Endothelial cell of umbilical vein (primary cell): ENCODE results near the gene PTPRQ. TPM values are rescaled to one million over a fixed set of nuclear protein-coding genes. Genes with fewer than 3 reads are reported as not detected.

Experiments
- BruUV-seq: library from RNA; stranded (reverse); fragments of 400-500 nt; replicated peaks from 2 replicates; lab custom pipeline; 2021; lab: Mats Ljungman, UMichigan
- CTCF ChIA-PET: fragments of 300-600, 350-600 bp; sonication (Branson Sonifier 250); formaldehyde crosslinking; loops from one replicate; lab custom pipeline; 2021; ENCODE audit warnings: antibody characterized with exemption, inconsistent platforms; lab: Charles Lee
- POLR2A ChIA-PET: fragments of 300-600, 350-600 bp; sonication (Branson Sonifier 250); formaldehyde crosslinking; loops from one replicate; lab custom pipeline; 2021; ENCODE audit warnings: antibody characterized with exemption, inconsistent platforms; lab: Charles Lee
- DNase-seq: peaks from one replicate; pipeline ENCODE4 v3.0.0-alpha.2; 2011; ENCODE audit warnings: low read depth, low spot score
- FAIRE-seq: peaks from 2 replicates; lab custom pipeline; 2011; peaks lifted over from hg19 to GRCh38; lab: Jason Lieb, UNC
- H2AFZ ChIP-seq: 2 replicates; pipeline ENCODE4 v1.6.0; 2012; ENCODE audit warnings: low read depth, low read length, control low read depth, inconsistent platforms
- H3K27ac ChIP-seq: 2 replicates; pipeline ENCODE4 v1.5.1; 2011; ENCODE audit warnings: low read depth, mild to moderate bottlenecking, control low read depth, low read length, moderate library complexity; ENCODE audit not compliant: insufficient read depth
- H3K27me3 ChIP-seq, 2 experiments: 2 replicates each; pipeline versions ENCODE4 v1.6.0 to v1.6.1; 2011; ENCODE audit warnings: low read length in 2 of 2, mixed read lengths in 1 of 2; ENCODE audit not compliant: control insufficient read depth in 2 of 2, insufficient read depth in 2 of 2
- H3K36me3 ChIP-seq, 2 experiments: 2 replicates in 1 of 2; 3 replicates in 1 of 2; pipeline ENCODE4 v1.5.1; 2011; ENCODE audit warnings: low read length in 2 of 2, mild to moderate bottlenecking in 1 of 2, moderate library complexity in 1 of 2; ENCODE audit not compliant: control insufficient read depth in 2 of 2, insufficient read depth in 2 of 2; ENCODE audit errors: extremely low read depth in 1 of 2
- H3K4me1 ChIP-seq: 3 replicates; pipeline ENCODE4 v1.5.1; 2011; ENCODE audit warnings: mild to moderate bottlenecking, low read length; ENCODE audit not compliant: control insufficient read depth, insufficient read depth; ENCODE audit errors: extremely low read depth
- H3K4me2 ChIP-seq: 2 replicates; pipeline ENCODE4 v1.6.1; 2011; ENCODE audit warnings: low read length, control low read depth, mixed read lengths; ENCODE audit not compliant: insufficient read depth
- H3K4me3 ChIP-seq, 3 experiments: fragments of 200-600 bp in 1 of 3; sonication (generic), shearing (Covaris generic) in 1 of 3; replicated peaks in 1 of 3; 2 replicates each; pipeline ENCODE4 v1.5.1; 2011 to 2016; ENCODE audit warnings: control low read depth in 3 of 3, low read length in 3 of 3, mild to moderate bottlenecking in 2 of 3, inconsistent platforms in 1 of 3, low read depth in 1 of 3, moderate library complexity in 1 of 3; ENCODE audit not compliant: insufficient read depth in 1 of 3
- H3K79me2 ChIP-seq: 2 replicates; pipeline ENCODE4 v1.6.0; 2012; ENCODE audit warnings: low read length, inconsistent platforms; ENCODE audit not compliant: control insufficient read depth, insufficient read depth
- H3K9ac ChIP-seq: replicated peaks from 2 replicates; pipeline ENCODE3; 2011; ENCODE audit warnings: low read length, control low read depth; ENCODE audit not compliant: insufficient read depth; ENCODE audit errors: extremely low read depth
- H3K9me1 ChIP-seq: replicated peaks from 3 replicates; pipeline ENCODE4 v1.6.0; 2011; ENCODE audit warnings: mild to moderate bottlenecking, low read length; ENCODE audit not compliant: control insufficient read depth, insufficient read depth; ENCODE audit errors: extremely low read depth
- H3K9me3 ChIP-seq: replicated peaks from 2 replicates; pipeline ENCODE4 v1.5.1; 2012; ENCODE audit warnings: low read length, inconsistent platforms; ENCODE audit not compliant: control insufficient read depth, insufficient read depth
- H4K20me1 ChIP-seq: replicated peaks from 2 replicates; pipeline ENCODE3; 2011; ENCODE audit warnings: mild to moderate bottlenecking, low read length; ENCODE audit not compliant: control insufficient read depth, insufficient read depth; ENCODE audit errors: extremely low read depth
- CTCF ChIP-seq, 2 donors: IDR thresholded peaks; 1 replicate in 1 of 2; 2 replicates in 1 of 2; pipeline ENCODE4 v1.5.1; 2011; ENCODE audit warnings: low read length in 2 of 2, mild to moderate bottlenecking in 2 of 2, moderate library complexity in 2 of 2, control low read depth in 1 of 2, inconsistent platforms in 1 of 2, low read depth in 1 of 2; ENCODE audit not compliant: insufficient read depth in 1 of 2; ENCODE audit errors: extremely low read depth in 1 of 2
- EZH2 ChIP-seq: IDR thresholded peaks from 2 replicates; pipeline ENCODE4 v1.6.1; 2012; ENCODE audit warnings: borderline replicate concordance, low read depth, mild to moderate bottlenecking, moderate library complexity, low read length, inconsistent platforms; ENCODE audit not compliant: severe bottlenecking
- FOS ChIP-seq: IDR thresholded peaks from 2 replicates; pipeline ENCODE4 v1.6.1; 2011; ENCODE audit warnings: mild to moderate bottlenecking, low read length, moderate library complexity, borderline replicate concordance; ENCODE audit not compliant: insufficient read depth
- GATA2 ChIP-seq: IDR thresholded peaks from 2 replicates; pipeline ENCODE4 v1.7.0; 2011; ENCODE audit warnings: low read depth, mild to moderate bottlenecking, moderate library complexity, mixed read lengths, low read length; ENCODE audit not compliant: insufficient read length, insufficient read depth
- JUN ChIP-seq: IDR thresholded peaks from 2 replicates; pipeline ENCODE4 v1.6.1; 2011; ENCODE audit warnings: borderline replicate concordance, low read depth; ENCODE audit not compliant: insufficient read length, insufficient read depth
- MAX ChIP-seq: IDR thresholded peaks from 2 replicates; pipeline ENCODE4 v1.6.1; 2011; ENCODE audit not compliant: insufficient read depth, insufficient read length
- MYC ChIP-seq: IDR thresholded peaks from one replicate; pipeline ENCODE4 v1.6.1; 2011; ENCODE audit warnings: mild to moderate bottlenecking, low read depth, low read length
- POLR2A ChIP-seq: IDR thresholded peaks from 2 replicates; pipeline ENCODE4 v1.6.1; 2012; ENCODE audit warnings: low read depth, mild to moderate bottlenecking, control low read depth, low read length
- POLR2AphosphoS5 ChIP-seq: IDR thresholded peaks from 2 replicates; pipeline ENCODE4 v1.6.1; 2012; ENCODE audit warnings: low read depth, mild to moderate bottlenecking, control low read depth, low read length, moderate library complexity; ENCODE audit not compliant: insufficient read depth
- dilution Hi-C: fragments of 300-500 bp; cut with MboI; formaldehyde crosslinking; loops from one replicate; pipeline ENCODE4 v1.15.0; 2019; ENCODE audit warnings: low sequenced_read_pairs; ENCODE audit not compliant: extremely low pct_ligation_motif_present
- intact Hi-C: fragments of 100-400 bp; cut with micrococcal nuclease; formaldehyde crosslinking; loops from one replicate; pipeline ENCODE4 v1.10.0; 2022
- polyA plus RNA-seq, 4 experiments: library from polyadenylated mRNA; depleted of rRNA in 3 of 4; stranded (reverse) in 3 of 4; unstranded in 1 of 4; fragments of >200 nt; gene quantifications; 2 replicates each; pipeline versions ENCODE4 v1.2.1 to v1.2.3, GENCODE V29; 2011 to 2012; ENCODE audit warnings: missing spikeins in 1 of 4
- total RNA-seq: library from RNA; stranded (reverse); gene quantifications from 2 replicates; pipeline ENCODE4 v1.2.3, GENCODE V29; 2021

The PTPRQ gene
- total and polyA plus RNA-seq, 2 donors (not counting 3 experiments of a cell fraction or from before 2014, with no cell fraction given): not detected

- TF ChIP-seq CTCF (IDR thresholded peaks at IDR 0.05; ENCODE audit: extremely low read depth in 1 of 2, insufficient read depth in 1 of 2, low read depth in 1 of 2, low read length in 2 of 2) (peak in 1 of 2 donors; percentile 23), EZH2 (no peak)
- FAIRE-seq: peak; percentile 24
- intact Hi-C loops (loop anchor here (1.0 kb wide), 2 partner anchors 125 to 186 kb away; no protein-coding TSS in a partner anchor), dilution Hi-C loops (no loop called here)
- Histone ChIP-seq H3K79me2 (no peaks in the 10 kb centered on the region), H3K9me1 (no peaks in the 10 kb centered on the region), H3K4me3 (no peak overlapping the region), H4K20me1 (no peaks in the 10 kb centered on the region), H3K4me1 (no peaks in the 10 kb centered on the region), H3K36me3 (no peaks in the 10 kb centered on the region), H3K27me3 (no peaks in the 10 kb centered on the region), H3K9me3 (no peaks in the 10 kb centered on the region), H3K9ac (no peak overlapping the region), H3K27ac (no peak overlapping the region), H3K4me2 (no peak overlapping the region), H2AFZ (peak overlapping the region; percentile 51)
- POLR2A ChIA-PET: no interaction called here
- BruUV-seq: no TSS peak
- peak; percentile 55 for DNase-seq
- CTCF ChIA-PET: interaction anchor here (0.7 to 3.2 kb wide), 13 partner anchors 10 to 403 kb away, joined by 3 to 14 read pairs (median 5); no protein-coding TSS in a partner anchor
Measured at GRCh38 chr12:80598004-80598606, 154.1 kb downstream of the PTPRQ start.

- Histone ChIP-seq H3K9me3 (no peaks in the 10 kb centered on the region), H3K9ac (no peak overlapping the region), H2AFZ (no peak overlapping the region), H3K27me3 (no peaks in the 10 kb centered on the region), H3K4me3 (no peak overlapping the region), H3K4me2 (no peak overlapping the region), H3K4me1 (no peaks in the 10 kb centered on the region), H3K36me3 (no peaks in the 10 kb centered on the region), H3K27ac (no peak overlapping the region), H4K20me1 (no peaks in the 10 kb centered on the region), H3K79me2 (no peaks in the 10 kb centered on the region), H3K9me1 (no peaks in the 10 kb centered on the region)
- dilution Hi-C loops: no loop called here
- CTCF ChIA-PET: interaction anchor here (1.1 to 1.5 kb wide), 3 partner anchors 129 to 407 kb away, joined by 3 to 5 read pairs (median 3); no protein-coding TSS in a partner anchor
- intact Hi-C loops: no loop called here
- POLR2A ChIA-PET: no interaction called here
- TF ChIP-seq POLR2AphosphoS5 (no peak), MYC (no peak), POLR2A (no peak), CTCF (IDR thresholded peaks at IDR 0.05; ENCODE audit: extremely low read depth in 1 of 2, insufficient read depth in 1 of 2, low read depth in 1 of 2, low read length in 2 of 2) (no peak), FOS (no peak), JUN (no peak), MAX (no peak), EZH2 (no peak), GATA2 (no peak)
- BruUV-seq: no TSS peak
- no peak for DNase-seq
- FAIRE-seq: no peak
Measured at GRCh38 chr12:80602455-80602854, 158.4 kb downstream of the PTPRQ start.
